GM04504 (cell line): ENCODE results near the gene SNRPD1.
"Not testable (repeated sequence)": the region's sequence is repeated elsewhere in the genome, so short reads cannot be mapped to it uniquely, and the experiment has no call there.

Experiments used
- DNase-seq: peaks from one replicate; pipeline ENCODE4 v3.0.0-alpha.2; 2012; ENCODE audit warnings: low read depth

Gene SNRPD1

DNA sequence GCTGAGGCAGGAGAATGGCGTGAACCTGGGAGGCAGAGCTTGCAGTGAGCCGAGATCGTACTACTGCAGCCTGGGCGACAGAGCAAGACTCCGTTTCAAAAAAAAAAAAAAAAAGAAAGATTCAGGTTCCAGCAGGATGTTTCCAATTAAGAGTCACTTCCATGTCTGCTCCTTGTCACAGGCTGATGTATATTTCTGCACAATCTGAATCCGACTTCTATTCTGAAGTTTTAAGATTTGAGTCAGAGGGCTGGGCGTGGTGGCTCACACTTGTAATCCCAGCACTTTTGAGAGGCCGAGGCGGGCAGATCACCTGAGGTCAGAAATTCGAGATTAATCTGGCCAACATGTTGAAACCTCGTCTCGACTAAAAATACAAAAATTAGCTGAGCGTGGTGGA lies 24.7 kb downstream of the SNRPD1 start:
- no peak for DNase-seq

- no peak for DNase-seq
Observed at GRCh38 chr18:21638822-21639221, 26.7 kb downstream of the SNRPD1 start.

DNA sequence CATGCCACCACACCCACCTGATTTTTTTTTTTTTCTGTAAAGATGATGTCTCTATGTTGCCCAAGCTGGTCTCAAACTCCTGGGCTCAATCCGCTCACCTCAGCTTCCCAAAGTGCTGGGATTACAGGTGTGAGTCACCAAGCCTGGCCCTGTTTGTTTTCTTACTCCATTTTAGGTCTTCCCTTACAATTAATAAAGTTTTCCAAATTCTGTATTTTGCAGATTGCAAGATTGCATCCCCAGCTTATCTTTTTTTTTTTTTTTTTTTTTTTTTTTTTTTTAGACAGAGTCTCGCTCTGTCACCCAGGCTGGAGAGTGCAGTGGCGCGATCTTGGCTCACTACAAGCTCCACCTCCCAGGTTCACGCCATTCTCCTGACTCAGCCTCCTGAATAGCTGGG lies 28.3 kb downstream of the SNRPD1 start:
- DNase-seq: not testable (repeated sequence)

DNA sequence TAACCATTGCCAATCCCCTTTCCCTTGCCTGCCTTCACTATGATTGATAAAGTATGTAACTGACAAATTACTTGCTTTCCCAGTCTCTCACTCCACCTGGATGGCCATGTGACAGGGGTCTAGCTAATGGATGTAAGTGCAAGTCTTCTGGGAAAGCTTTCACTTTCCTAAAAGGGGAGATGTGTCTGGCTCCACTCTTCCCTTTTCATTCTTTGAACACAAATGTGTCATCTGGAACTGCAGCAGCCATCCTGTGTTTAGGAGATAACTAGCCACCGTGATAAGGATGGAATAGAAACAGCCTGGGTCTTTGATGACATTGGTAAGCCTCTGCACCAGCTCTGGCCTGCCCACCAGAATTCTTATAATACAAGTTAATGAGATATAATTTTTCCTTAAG lies 38.2 kb downstream of the SNRPD1 start:
- DNase-seq: no peak

GRCh38 chr18:21652073-21652472 lies 40.0 kb downstream of the SNRPD1 start:
- DNase-seq: no peak

- no peak for DNase-seq
Observed at GRCh38 chr18:21653361-21653760, 41.2 kb downstream of the SNRPD1 start.

GRCh38 chr18:21656402-21656801 lies 44.3 kb downstream of the SNRPD1 start:
- DNase-seq: no peak

DNA sequence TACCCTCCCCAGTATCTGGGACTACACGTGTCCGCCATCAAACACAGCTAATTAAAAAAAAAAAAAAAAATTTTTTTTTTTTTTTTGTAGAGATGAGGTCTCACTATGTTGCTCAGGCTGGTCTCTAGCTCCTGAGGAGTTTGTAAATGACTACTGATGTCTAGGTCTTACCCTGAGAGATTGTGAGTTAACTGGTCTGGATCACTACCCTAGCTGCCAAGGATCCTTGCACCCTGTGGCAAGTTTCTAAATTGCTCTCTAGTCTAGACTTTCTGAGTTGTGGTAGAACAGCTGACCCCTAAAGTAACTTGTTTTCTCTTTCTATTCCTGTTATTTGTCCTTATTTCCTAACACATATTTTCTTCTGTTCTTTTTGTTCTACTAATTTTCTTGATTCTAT lies 48.0 kb downstream of the SNRPD1 start:
- no peak for DNase-seq

GRCh38 chr18:21662581-21662980 lies 50.5 kb downstream of the SNRPD1 start:
- no peak for DNase-seq

- no peak for DNase-seq
Observed at GRCh38 chr18:21663578-21663977, 51.5 kb downstream of the SNRPD1 start.

GRCh38 chr18:21664069-21664468 lies 52.0 kb downstream of the SNRPD1 start:
- no peak for DNase-seq

- no peak for DNase-seq
Observed at GRCh38 chr18:21669736-21670285, 57.7 kb downstream of the SNRPD1 start.

- DNase-seq: peak; percentile 38
Observed at GRCh38 chr18:21672521-21673267, 60.6 kb downstream of the SNRPD1 start.

GRCh38 chr18:21675354-21675753 lies 63.2 kb downstream of the SNRPD1 start:
- DNase-seq: not testable (repeated sequence)

DNA sequence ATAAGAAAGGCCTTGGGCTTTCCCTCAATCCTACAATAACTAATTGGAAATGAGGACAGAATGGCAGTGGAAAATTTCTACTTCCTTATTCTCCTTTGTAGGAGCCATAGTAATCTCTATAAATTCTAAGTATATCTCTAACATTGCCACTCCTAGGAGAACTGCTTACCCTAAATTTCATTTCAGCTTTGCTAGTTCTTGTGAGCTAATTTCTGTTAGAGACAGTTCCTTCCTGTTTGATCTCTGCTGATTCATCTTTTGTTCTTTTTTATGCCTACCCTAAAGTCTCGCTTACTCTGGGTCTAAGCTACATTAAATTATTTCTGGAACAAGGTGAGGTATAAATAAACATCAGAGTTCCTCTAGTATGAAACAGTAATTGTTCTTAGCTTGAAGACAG lies 66.7 kb downstream of the SNRPD1 start:
- no peak for DNase-seq

DNA sequence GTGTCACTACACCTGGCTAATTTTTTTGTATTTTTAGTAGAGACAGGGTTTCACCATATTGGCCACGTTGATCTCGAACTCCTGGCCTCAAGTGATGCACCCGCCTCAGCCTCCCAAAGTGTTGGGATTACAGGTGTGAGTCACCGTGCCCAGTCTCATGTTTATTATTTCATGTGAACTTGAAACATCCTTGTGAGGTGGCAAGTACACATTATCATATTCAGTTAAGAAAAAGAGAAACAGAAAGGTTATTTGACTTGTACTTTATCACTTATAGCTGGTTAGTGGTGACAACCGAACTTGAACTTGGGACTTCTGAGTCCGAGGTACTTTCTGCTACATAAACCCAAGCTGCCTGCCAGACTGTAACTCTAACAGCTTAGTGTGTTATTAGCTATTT lies 68.0 kb downstream of the SNRPD1 start:
- DNase-seq: no peak

- peak; percentile 46 for DNase-seq
Observed at GRCh38 chr18:21682371-21683051, 70.4 kb downstream of the SNRPD1 start.
